ENCODE results near the gene SLC44A3.
A peak's percentile ranks its signal among the peaks of the same experiment; 100 is the strongest.

SLC44A3 gene

GRCh38 chr1:94878329-94878728 is 58.2 kb downstream of the SLC44A3 start:
- DNase-seq = no peak

GRCh38 chr1:94883691-94884090 is 63.5 kb downstream of the SLC44A3 start:
- peak; percentile 68 for DNase-seq

GRCh38 chr1:94884106-94884505 is 63.9 kb downstream of the SLC44A3 start:
- DNase-seq = peak; percentile 68

- DNase-seq = no peak
Measured at GRCh38 chr1:94884507-94884906, 64.3 kb downstream of the SLC44A3 start.

- DNase-seq = no peak
Measured at GRCh38 chr1:94886361-94886760, 66.2 kb downstream of the SLC44A3 start.

GRCh38 chr1:94887106-94887505 is 66.9 kb downstream of the SLC44A3 start:
- DNase-seq = no peak

- no peak for DNase-seq
Measured at GRCh38 chr1:94887603-94888171, 67.5 kb downstream of the SLC44A3 start.

GRCh38 chr1:94888201-94888600 is 68.0 kb downstream of the SLC44A3 start:
- DNase-seq = no peak

GRCh38 chr1:94892604-94893254 is 72.6 kb downstream of the SLC44A3 start:
- no peak for DNase-seq

- no peak for DNase-seq
Measured at GRCh38 chr1:94894630-94895029, 74.5 kb downstream of the SLC44A3 start.

- DNase-seq = no peak
Measured at GRCh38 chr1:94895518-94895917, 75.4 kb downstream of the SLC44A3 start.

GRCh38 chr1:94898491-94899385 is 78.6 kb downstream of the SLC44A3 start:
- no peak for DNase-seq

- no peak for DNase-seq
Measured at GRCh38 chr1:94899756-94900155, 79.6 kb downstream of the SLC44A3 start.

- no peak for DNase-seq
Measured at GRCh38 chr1:94901841-94902240, 81.7 kb downstream of the SLC44A3 start.

- DNase-seq = no peak
Measured at GRCh38 chr1:94903280-94904009, 83.3 kb downstream of the SLC44A3 start.

GRCh38 chr1:94905207-94905606 is 85.0 kb downstream of the SLC44A3 start:
- DNase-seq = no peak

GRCh38 chr1:94906382-94906781 is 86.2 kb downstream of the SLC44A3 start:
- DNase-seq = no peak

- no peak for DNase-seq
Measured at GRCh38 chr1:94907136-94907535, 87.0 kb downstream of the SLC44A3 start.

- DNase-seq = no peak
Measured at GRCh38 chr1:94908190-94908589, 88.0 kb downstream of the SLC44A3 start.

- no peak for DNase-seq
Measured at GRCh38 chr1:94908965-94909364, 88.8 kb downstream of the SLC44A3 start.

GRCh38 chr1:94909486-94909885 is 89.3 kb downstream of the SLC44A3 start:
- no peak for DNase-seq

- DNase-seq = no peak
Measured at GRCh38 chr1:94912263-94913184, 92.4 kb downstream of the SLC44A3 start.

Data from NCI-H1092 treated with DMSO at 0.1 percent for 48 hours (cell line).